Measurements from ENCODE around the gene DPF3. TPM values are rescaled to one million over a fixed set of nuclear protein-coding genes. Genes with fewer than 3 reads are reported as not detected.

DPF3 gene
- total and polyA plus RNA-seq, 2 of the 13 experiments (the other 11 are each of a cell fraction or from before 2014, with no cell fraction given) = 0.09 to 0.60 TPM

- TF ChIP-seq HHEX (CRISPR knock-in tag; IDR thresholded peaks at IDR 0.05) (peak; percentile 81), IKZF1 (IDR thresholded peaks at IDR 0.05) (no peak), TRIM22 (IDR thresholded peaks at IDR 0.05) (no peak), ZNF558 (CRISPR knock-in tag; IDR thresholded peaks at IDR 0.05; ENCODE audit: borderline replicate concordance) (no peak), IRX3 (CRISPR knock-in tag; IDR thresholded peaks at IDR 0.05; ENCODE audit: borderline replicate concordance, low read depth) (no peak), JDP2 (CRISPR knock-in tag; IDR thresholded peaks at IDR 0.05; ENCODE audit: borderline replicate concordance) (no peak), SP1 (IDR thresholded peaks at IDR 0.05) (no peak), SP1 (CRISPR knock-in tag; IDR thresholded peaks at IDR 0.05) (0 out of 2 replicates have a peak, but pooled peaks have one; percentile 32), BRD4 (CRISPR knock-in tag; IDR thresholded peaks at IDR 0.05) (peak; percentile 50; the same call in 1 of the 2 replicates), ZNF496 (CRISPR knock-in tag; IDR thresholded peaks at IDR 0.05; ENCODE audit: insufficient replicate concordance) (no peak), ZNF839 (CRISPR knock-in tag; IDR thresholded peaks at IDR 0.05; ENCODE audit: borderline replicate concordance) (no peak), MAF1 (CRISPR knock-in tag; IDR thresholded peaks at IDR 0.05; ENCODE audit: borderline replicate concordance) (no peak; the same call in 1 of the 2 replicates), ZNF816 (CRISPR knock-in tag; IDR thresholded peaks at IDR 0.05; ENCODE audit: borderline replicate concordance) (no peak), POLR2AphosphoS5 (IDR thresholded peaks at IDR 0.05; ENCODE audit: low read depth, low read length) (no peak), BCLAF1 (IDR thresholded peaks at IDR 0.05) (no peak), ZNF572 (CRISPR knock-in tag; IDR thresholded peaks at IDR 0.05) (no peak), ZNF569 (CRISPR knock-in tag; IDR thresholded peaks at IDR 0.05; ENCODE audit: borderline replicate concordance) (no peak), KLF11 (CRISPR knock-in tag; IDR thresholded peaks at IDR 0.05) (no peak), ZNF407 (CRISPR knock-in tag; IDR thresholded peaks at IDR 0.05; ENCODE audit: not compliant biosample characterization) (no peak)
These were observed 117.1 kb downstream of the DPF3 start (continued) for GRCh38 chr14:72776701-72777261.
